Measurements from ENCODE around the gene SMG9. TPM values are rescaled to one million over a fixed set of nuclear protein-coding genes. Genes with fewer than 3 reads are reported as not detected.

Gene SMG9
- total RNA-seq, 1 donor from 2014 or later, result 87.6 TPM

- Mint-ChIP-seq H3K27ac (ENCODE audit: unreplicated experiment) (no peak overlapping the region), H3K4me1 (no peaks in the 10 kb centered on the region), H3K9me3 (no peaks in the 10 kb centered on the region), H3K36me3 (ENCODE audit: low read depth) (no peaks in the 10 kb centered on the region), H3K4me3 (no peak overlapping the region), H3K27me3 (ENCODE audit: low read depth) (no peaks in the 10 kb centered on the region)
- TF ChIP-seq CTCF (conservative IDR thresholded peaks at IDR 0.05), result no peak
- no peak for DNase-seq (ENCODE audit: low read depth, low spot score)
These were observed 72.9 kb downstream of the SMG9 start for GRCh38 chr19:43681821-43682220.

- Mint-ChIP-seq H3K4me1 (no peaks in the 10 kb centered on the region), H3K27me3 (ENCODE audit: low read depth) (peaks cover 11% of the 10 kb centered on the region), H3K36me3 (ENCODE audit: low read depth) (no peaks in the 10 kb centered on the region), H3K27ac (ENCODE audit: unreplicated experiment) (no peak overlapping the region), H3K9me3 (no peaks in the 10 kb centered on the region), H3K4me3 (no peak overlapping the region)
- no peak for TF ChIP-seq CTCF (conservative IDR thresholded peaks at IDR 0.05)
- DNase-seq (ENCODE audit: low read depth, low spot score), result no peak
These were observed 76.1 kb downstream of the SMG9 start for GRCh38 chr19:43678512-43679261.

Other genes with a start within 250 kb of the SMG9 start
- 23.7 and 25.0 TPM in 2 replicates for gene ETHE1, start 227.8 kb downstream of the SMG9 start, total RNA-seq
- gene ZNF575, start 221.8 kb downstream of the SMG9 start, total RNA-seq, result 0.57 and 0.72 TPM in 2 replicates
- 79.4 and 82.0 TPM in 2 replicates for gene XRCC1, start 179.4 kb downstream of the SMG9 start, total RNA-seq
- gene PINLYP, start 179.2 kb downstream of the SMG9 start, total RNA-seq, result 9.5 and 11.7 TPM in 2 replicates
- gene IRGQ, start 158.8 kb downstream of the SMG9 start, total RNA-seq, result 52.9 and 53.5 TPM in 2 replicates
- gene ZNF576, start 158.4 kb downstream of the SMG9 start, total RNA-seq, result 18.3 and 19.7 TPM in 2 replicates
- 0.41 and 0.51 TPM in 2 replicates for gene SRRM5, start 142.9 kb downstream of the SMG9 start, total RNA-seq
- gene ZNF428, start 135.3 kb downstream of the SMG9 start, total RNA-seq, result 114 and 117 TPM in 2 replicates
- gene CADM4, start 115.1 kb downstream of the SMG9 start, total RNA-seq, result 74.4 and 78.5 TPM in 2 replicates
- 31.4 and 33.6 TPM in 2 replicates for gene PLAUR, start 84.8 kb downstream of the SMG9 start, total RNA-seq
- gene IRGC, start 38.9 kb downstream of the SMG9 start, total RNA-seq, result not detected in 2 replicates
- gene KCNN4, start 26.0 kb upstream of the SMG9 start, total RNA-seq, result 2.2 and 2.8 TPM in 2 replicates
- 0.25 TPM in 1 of 2 replicates, not detected in the other for gene LYPD5, start 47.5 kb upstream of the SMG9 start, total RNA-seq
- 13.6 and 14.7 TPM in 2 replicates for gene ZNF283, start 72.4 kb upstream of the SMG9 start, total RNA-seq
- 3.5 and 3.8 TPM in 2 replicates for gene ZNF404, start 129.0 kb upstream of the SMG9 start, total RNA-seq
- 21.6 and 22.9 TPM in 2 replicates for gene ZNF45, start 180.3 kb upstream of the SMG9 start, total RNA-seq
- gene ZNF221, start 196.3 kb upstream of the SMG9 start, total RNA-seq, result 11.6 and 14.3 TPM in 2 replicates
- 8.8 and 11.9 TPM in 2 replicates for gene ZNF155, start 229.2 kb upstream of the SMG9 start, total RNA-seq
- gene ZNF230, start 248.0 kb upstream of the SMG9 start, total RNA-seq, result 6.0 and 6.5 TPM in 2 replicates

Data from neural crest cell (in vitro differentiated cells).